GM19324 (cell line): ENCODE measurements around the gene ANKRD2.
"Not testable (repeated sequence)": the region's sequence is repeated elsewhere in the genome, so short reads cannot be mapped to it uniquely, and the experiment has no call there.

ENCODE experiments used
- ATAC-seq: cut with Tn5 transposase; IDR thresholded peaks from one replicate; pipeline ENCODE4 v1.9.1; 2021; ENCODE audit warnings: mild to moderate bottlenecking, moderate library complexity; ENCODE audit not compliant: unreplicated experiment, low FRiP score

Gene ANKRD2

GRCh38 chr10:97546456-97547270 is 25.9 kb upstream of the ANKRD2 start:
- ATAC-seq: no peak

GRCh38 chr10:97547271-97547600 is 25.3 kb upstream of the ANKRD2 start:
- no peak for ATAC-seq

DNA sequence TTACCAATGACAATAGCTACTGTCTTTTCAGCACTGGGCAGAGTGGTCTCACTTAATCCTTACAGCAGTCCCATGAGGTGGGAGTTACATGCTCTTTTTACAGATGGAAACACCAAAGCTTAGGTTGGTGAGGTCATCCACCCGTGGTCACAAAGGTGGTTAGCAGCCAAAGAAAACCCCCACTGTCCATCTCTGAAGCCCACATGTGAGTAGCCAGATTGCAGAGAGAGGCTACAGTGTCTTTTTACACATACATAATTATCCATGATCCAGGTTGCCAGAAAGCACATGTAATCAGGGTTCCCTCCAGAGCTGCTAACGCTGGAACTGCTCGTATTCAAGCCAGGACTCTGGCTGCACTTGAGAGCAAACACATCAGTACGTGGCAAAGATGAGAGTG is 24.6 kb upstream of the ANKRD2 start:
- no peak for ATAC-seq

- ATAC-seq: no peak
Observed at GRCh38 chr10:97548828-97549455, 23.6 kb upstream of the ANKRD2 start.

- no peak for ATAC-seq
Observed at GRCh38 chr10:97549587-97550322, 22.8 kb upstream of the ANKRD2 start.

DNA sequence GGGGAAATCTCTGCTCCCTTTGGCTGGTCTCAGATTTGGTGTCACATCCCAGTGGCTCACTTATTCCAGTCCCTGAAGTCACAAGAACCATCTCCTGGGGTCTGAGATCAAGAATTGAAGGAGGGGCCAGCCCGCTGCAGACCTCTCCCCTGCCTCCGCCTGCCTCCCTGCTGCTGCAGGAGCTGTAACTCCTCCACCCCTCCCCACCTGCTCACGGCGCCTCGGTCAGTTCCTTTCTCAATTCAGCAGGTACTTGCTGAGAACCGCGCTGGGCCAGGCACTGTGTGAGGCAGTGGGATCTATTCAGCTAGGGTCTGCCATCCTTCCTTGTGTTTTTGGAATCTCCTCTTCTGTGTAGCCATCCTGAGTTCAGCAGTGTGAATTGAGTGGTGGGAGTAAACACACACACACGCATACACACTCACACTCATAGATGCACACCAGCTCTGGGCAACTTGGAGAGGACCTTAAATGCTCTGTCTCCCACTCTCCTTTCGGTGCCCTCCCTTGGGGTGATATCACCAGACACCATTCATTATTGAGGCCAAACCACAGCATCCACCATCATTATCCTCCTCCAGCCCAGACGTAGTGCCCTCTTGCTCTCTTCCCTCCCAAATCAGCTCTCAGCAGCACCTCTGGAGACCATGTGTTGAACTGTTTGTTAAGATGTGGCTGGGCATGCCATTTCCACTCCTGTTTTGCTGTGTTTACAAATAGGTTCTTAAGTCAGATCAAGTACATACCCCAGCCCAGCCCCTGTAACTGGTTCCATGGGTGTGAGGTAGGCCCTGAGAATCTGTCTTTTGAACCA is 22.0 kb upstream of the ANKRD2 start:
- no peak for ATAC-seq

DNA sequence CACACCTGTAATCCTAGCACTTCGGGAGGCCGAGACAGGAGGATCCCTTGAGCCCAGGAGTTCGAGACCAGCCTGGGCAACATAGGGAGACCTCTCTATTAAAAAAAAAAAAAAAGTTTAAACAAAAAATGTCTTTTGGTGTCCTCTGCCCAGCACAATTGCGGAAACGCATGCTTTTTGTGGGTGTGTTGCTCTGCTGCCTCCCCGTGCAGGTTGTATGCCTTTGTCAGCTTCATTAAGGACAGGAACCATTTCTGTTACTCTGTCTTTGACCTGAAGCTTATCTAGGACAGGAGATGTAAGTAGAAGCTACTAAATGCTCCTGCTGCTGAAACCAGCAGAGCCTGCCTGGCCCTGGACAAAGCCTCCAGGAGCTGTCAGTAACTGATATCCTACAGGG is 21.3 kb upstream of the ANKRD2 start:
- ATAC-seq: no peak

- ATAC-seq: peak; percentile 79
Observed at GRCh38 chr10:97553575-97554031, 19.0 kb upstream of the ANKRD2 start.

- not testable (repeated sequence) for ATAC-seq
Observed at GRCh38 chr10:97554336-97554735, 18.2 kb upstream of the ANKRD2 start.

DNA sequence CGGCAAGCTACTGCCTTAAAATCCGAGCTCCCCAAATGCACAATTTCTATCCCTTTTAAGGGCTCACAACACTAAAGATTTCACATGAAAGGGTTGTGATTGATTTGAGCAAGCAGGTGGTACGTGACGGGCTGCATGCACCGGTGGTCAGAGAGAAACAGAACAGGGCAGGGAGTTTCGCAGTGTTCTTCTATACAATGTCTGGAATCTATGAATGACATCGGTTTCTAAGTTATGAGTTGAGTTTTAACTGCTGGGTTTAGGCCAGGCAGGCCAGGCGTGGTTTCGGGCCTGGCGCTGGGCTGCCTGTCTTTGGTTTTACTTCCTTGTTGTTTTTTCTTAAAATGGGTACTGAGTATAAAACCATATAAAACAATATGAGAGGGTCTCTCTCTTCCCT is 17.0 kb upstream of the ANKRD2 start:
- not testable (repeated sequence) for ATAC-seq

DNA sequence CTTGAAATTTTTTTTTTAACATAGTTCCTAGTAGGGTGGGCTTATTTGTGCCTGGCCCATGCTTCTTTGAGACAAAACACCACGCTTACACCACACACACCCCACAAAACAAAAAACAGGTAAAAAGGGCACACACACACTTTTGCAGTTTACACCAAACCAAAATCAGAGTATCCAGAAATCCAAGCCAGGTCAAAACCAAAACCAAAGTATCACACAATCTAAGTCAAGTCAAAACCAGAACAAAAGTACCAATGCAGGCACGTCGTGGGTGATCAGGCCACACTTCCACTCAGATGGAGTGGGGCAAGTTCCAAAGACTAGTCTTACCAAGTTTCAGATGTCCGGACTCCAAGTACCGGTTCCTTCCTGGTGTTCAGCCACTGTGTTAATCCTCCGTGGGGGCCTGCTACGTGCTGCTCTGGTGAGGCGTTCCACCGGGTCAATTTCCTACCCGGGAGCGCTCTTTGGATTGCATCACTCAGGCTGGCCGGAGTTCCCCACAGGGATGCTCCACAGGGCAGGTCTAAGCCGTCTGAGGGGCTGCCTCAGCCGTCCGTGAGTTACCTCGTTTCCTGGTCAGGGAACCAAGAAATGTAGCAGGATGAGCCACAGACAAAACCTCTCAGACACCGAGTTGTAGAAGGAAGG is 11.7 kb upstream of the ANKRD2 start:
- not testable (repeated sequence) for ATAC-seq

GRCh38 chr10:97561386-97562077 is 11.0 kb upstream of the ANKRD2 start:
- not testable (repeated sequence) for ATAC-seq

GRCh38 chr10:97562329-97562728 is 10.2 kb upstream of the ANKRD2 start:
- ATAC-seq: not testable (repeated sequence)

DNA sequence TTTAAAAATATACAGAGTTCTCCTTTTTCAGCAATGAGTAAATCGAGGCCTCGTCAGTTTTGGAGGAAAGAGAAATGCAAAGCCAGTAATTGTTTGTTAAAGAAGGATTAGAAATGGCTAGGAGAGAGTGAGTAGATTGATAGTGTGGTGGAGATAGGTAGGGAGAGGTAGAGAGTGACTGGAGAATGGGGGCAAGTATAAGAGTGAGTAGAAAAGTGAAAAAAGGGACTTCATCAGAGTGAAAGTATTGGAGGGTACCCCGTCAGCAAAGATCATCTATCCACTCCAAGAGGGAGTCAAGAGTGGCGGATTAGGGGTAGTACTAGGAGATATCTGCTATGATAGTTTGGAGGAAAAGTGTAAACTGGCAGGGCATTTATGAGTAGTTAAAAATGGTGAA is 9.2 kb upstream of the ANKRD2 start:
- ATAC-seq: no peak

DNA sequence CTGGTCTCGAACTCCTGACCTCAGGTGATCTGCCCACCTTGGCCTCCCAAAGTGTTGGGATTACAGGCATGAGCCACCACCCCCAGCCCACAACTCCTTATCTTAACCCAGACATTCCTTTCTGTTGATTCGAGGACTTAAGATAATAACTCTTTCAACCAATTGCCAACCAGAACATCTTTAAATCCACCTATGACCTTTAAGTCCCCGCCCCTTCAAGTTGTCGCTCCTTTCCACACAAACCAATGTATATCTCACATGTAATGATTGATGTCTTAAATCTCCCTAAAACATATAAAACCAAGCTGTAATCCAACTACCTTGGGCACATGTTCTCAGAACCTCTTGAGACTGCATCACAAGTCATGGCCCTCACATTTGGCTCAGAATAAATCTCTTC is 7.8 kb upstream of the ANKRD2 start:
- no peak for ATAC-seq

DNA sequence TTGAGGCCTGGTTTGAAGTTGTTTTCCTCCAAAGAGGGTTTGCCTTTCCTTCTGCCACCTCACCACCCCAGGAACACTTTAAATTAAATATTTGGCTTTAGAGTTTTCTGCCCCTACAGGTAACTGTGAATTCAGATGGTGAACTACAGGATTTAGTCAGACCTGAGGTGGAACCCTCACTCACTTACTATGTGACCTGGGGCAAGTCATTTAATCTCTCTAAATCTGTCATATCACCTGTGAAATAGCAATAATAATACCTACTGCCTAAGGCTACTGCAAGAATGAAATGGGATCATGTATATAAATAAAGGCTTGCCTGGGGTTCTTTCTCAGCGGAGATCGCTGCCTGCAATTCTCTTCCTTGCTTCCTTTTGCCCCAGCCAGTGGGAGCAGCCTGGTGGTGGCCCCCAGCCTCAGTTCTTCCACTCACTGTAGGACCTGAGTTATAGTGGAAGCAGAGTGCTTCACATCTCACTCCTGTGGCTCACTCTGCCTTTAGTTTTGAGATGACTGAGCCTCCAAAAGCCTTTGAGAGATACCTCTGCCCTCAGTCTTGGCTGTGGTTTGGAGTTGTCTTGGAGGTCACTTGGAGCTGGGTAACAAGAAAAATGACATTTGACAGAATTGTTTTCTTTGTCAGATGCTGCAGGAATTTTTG is 6.1 kb upstream of the ANKRD2 start:
- no peak for ATAC-seq

DNA sequence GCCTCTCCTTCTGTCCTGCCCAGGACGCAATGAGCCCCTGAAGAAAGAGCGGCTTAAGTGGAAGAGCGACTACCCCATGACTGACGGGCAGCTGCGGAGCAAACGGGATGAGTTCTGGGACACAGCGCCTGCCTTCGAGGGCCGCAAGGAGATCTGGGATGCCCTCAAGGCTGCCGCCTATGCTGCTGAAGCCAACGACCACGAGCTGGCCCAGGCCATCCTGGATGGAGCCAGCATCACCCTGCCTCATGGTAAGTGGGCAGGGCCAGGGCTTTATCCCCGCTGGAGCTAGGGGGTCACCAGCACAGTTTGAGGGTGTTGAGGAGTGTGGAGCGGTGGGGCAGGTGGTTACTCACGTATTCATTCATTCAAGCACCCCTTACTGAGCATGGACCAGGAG is 4.7 kb upstream of the ANKRD2 start:
- ATAC-seq: no peak

DNA sequence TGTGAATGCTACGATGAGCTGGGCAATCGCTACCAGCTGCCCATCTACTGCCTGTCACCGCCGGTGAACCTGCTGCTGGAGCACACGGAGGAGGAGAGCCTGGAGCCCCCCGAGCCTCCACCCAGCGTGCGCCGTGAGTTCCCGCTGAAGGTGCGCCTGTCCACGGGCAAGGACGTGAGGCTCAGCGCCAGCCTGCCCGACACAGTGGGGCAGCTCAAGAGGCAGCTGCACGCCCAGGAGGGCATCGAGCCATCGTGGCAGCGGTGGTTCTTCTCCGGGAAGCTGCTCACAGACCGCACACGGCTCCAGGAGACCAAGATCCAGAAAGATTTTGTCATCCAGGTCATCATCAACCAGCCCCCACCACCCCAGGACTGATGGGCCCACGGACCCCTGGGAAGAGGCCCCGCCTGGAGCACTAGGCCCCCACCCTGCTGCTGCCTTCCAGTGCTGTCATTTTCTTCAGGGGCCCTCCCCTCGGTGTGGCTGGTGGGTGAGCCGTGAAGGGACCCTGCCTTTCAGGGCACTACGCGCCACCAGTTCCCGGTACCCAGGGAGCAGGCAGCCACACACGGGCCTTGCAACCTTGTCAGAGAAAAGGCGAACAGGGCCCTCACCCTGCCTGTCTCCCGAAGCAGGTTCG is 2.3 kb upstream of the ANKRD2 start:
- no peak for ATAC-seq
